Mucosa of rectum (tissue), 2 donors: ENCODE measurements around the gene IL17F.

Experiments used
- H3K27ac ChIP-seq, 2 donors: one replicate each; pipeline ENCODE4 v1.7.0; 2013; ENCODE audit warnings: inconsistent platforms in 2 of 2, low read depth in 2 of 2, low read length in 2 of 2
- H3K27me3 ChIP-seq, 2 donors: one replicate each; pipeline ENCODE4 v1.7.0; 2013; ENCODE audit warnings: low read length in 2 of 2; ENCODE audit not compliant: control insufficient read depth in 2 of 2, insufficient read depth in 2 of 2
- H3K36me3 ChIP-seq, 2 donors: one replicate each; pipeline ENCODE4 v1.7.0; 2013; ENCODE audit warnings: low read length in 2 of 2; ENCODE audit not compliant: control insufficient read depth in 2 of 2, insufficient read depth in 2 of 2
- H3K4me1 ChIP-seq, 2 donors: one replicate each; pipeline ENCODE4 v1.7.0; 2013; ENCODE audit warnings: low read length in 2 of 2, mild to moderate bottlenecking in 1 of 2; ENCODE audit not compliant: control insufficient read depth in 2 of 2, insufficient read depth in 2 of 2
- H3K4me3 ChIP-seq, 2 donors: one replicate each; pipeline ENCODE4 v1.7.0; 2013; ENCODE audit warnings: low read length in 2 of 2
- H3K9ac ChIP-seq, 2 donors: one replicate each; pipeline ENCODE4 v1.7.0; 2013; ENCODE audit warnings: low read length in 2 of 2, low read depth in 1 of 2, mild to moderate bottlenecking in 1 of 2
- H3K9me3 ChIP-seq, 2 donors: one replicate each; pipeline ENCODE4 v1.7.0; 2013; ENCODE audit warnings: low read length in 2 of 2; ENCODE audit not compliant: control insufficient read depth in 2 of 2
- donor health status: healthy.
- donor health status: Normal muscosa, but diverticular disease.

Gene IL17F

DNA sequence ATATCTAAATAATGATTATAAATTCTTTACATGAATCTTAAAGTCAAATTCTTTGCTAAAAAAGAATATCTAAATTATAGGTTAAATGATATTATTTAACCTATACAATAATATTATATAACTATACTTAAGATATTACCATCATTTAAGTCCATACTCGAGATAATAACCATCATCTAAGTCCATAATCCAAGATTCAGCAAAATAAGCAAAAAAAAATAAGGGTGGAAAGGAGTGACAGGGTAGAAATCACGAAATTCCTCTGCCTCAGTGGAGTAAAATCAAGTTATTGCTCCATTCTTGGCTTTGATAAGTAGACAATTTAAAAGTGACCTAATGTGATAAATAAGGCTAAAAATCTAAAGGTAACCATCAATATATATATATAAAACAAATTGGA is 48.4 kb downstream of the IL17F start:
- no peaks in the 10 kb centered on the region for H3K4me1 ChIP-seq
- no peak overlapping the region for H3K9ac ChIP-seq
- H3K4me3 ChIP-seq: no peak overlapping the region
- no peaks in the 10 kb centered on the region for H3K36me3 ChIP-seq
- no peaks in the 10 kb centered on the region for H3K9me3 ChIP-seq
- no peaks in the 10 kb centered on the region for H3K27me3 ChIP-seq
- no peak overlapping the region for H3K27ac ChIP-seq

DNA sequence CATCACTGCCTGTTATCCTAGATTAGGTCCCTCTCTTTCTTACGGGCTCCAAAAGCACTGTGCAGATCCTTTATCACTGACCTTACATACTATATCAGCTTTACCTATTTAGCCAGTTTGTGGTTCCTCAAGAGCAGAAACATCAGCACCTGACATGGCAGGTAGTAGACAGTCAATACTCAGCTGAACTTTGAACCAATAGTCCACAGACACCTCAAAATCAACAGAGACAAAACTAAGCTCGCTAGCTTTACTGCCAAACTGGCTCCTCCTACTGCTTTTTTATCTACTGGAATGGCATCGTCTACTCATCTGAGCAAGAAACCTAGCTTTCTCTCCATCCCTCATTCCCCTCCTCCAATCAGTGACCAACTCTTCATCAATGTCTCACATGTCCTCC is 52.5 kb downstream of the IL17F start:
- Histone ChIP-seq H3K9ac (no peak overlapping the region), H3K27ac (no peak overlapping the region), H3K9me3 (no peaks in the 10 kb centered on the region), H3K36me3 (no peaks in the 10 kb centered on the region), H3K4me3 (no peak overlapping the region), H3K27me3 (no peaks in the 10 kb centered on the region), H3K4me1 (no peaks in the 10 kb centered on the region)

DNA sequence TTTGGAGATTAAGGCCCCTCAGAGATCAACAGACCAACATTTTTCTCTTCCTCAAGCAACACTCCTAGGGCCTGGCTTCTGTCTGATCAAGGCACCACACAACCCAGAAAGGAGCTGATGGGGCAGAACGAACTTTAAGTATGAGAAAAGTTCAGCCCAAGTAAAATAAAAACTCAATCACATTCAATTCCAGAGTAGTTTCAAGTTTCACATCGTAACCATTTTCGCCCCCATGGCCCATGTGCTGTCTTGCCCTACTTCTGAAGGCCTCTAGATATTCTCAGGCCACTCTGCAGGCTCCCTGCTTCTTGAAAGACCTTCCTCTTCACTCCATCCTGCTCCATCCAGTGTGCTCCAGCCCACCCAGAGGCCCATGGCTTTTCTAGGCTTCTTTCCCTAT is 53.9 kb downstream of the IL17F start:
- Histone ChIP-seq H3K27ac (no peak overlapping the region), H3K4me3 (no peak overlapping the region), H3K27me3 (no peaks in the 10 kb centered on the region), H3K36me3 (no peaks in the 10 kb centered on the region), H3K9ac (no peak overlapping the region), H3K9me3 (no peaks in the 10 kb centered on the region), H3K4me1 (no peaks in the 10 kb centered on the region)

DNA sequence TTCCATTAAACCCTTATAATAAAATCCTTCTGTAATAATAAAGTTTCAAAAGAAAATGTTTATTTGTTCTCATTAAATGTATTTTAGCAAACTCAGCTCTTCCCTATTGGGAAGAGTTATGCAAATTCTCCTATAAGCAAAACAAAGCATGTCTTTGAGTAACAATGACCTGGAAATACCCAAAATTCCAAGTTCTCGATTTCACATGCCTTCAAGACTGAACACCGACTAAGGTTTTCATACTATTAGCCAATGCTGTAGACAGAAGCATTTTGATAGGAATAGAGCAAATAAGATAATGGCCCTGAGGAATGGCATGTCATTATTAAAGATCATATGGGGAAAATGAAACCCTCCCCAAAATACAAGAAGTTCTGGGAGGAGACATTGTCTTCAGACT is 54.3 kb downstream of the IL17F start:
- H3K9ac ChIP-seq: no peak overlapping the region
- no peaks in the 10 kb centered on the region for H3K36me3 ChIP-seq
- H3K4me3 ChIP-seq: no peak overlapping the region
- no peaks in the 10 kb centered on the region for H3K4me1 ChIP-seq
- H3K27ac ChIP-seq: no peak overlapping the region
- no peaks in the 10 kb centered on the region for H3K9me3 ChIP-seq
- no peaks in the 10 kb centered on the region for H3K27me3 ChIP-seq

DNA sequence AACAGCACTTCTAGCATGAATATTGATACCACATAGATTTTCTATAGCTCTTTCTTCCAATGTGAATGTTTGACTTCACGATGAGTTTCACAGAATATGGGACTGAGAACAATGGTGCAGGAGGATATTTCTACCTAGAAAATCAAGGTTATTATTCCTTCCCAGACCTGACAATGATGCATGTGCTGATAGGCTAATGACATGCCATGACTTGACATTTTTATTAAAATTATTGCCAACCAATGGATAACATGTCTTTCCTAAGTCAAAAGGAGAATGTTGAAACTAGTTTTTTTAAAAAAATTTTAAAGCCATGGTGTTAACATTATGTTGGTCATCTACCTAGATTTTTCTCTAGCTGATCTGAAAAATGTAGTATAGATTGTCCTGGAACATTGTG is 57.2 kb downstream of the IL17F start:
- H3K9ac ChIP-seq: no peak overlapping the region
- H3K27ac ChIP-seq: no peak overlapping the region
- no peaks in the 10 kb centered on the region for H3K4me1 ChIP-seq
- no peaks in the 10 kb centered on the region for H3K27me3 ChIP-seq
- H3K9me3 ChIP-seq: no peaks in the 10 kb centered on the region
- no peak overlapping the region for H3K4me3 ChIP-seq
- no peaks in the 10 kb centered on the region for H3K36me3 ChIP-seq
